Breast epithelium (tissue), 3 donors: Measurements from ENCODE around the gene LOXL3.

Experiments used
- POLR2A ChIP-seq: fragments of 450-650 bp; IDR thresholded peaks from one replicate; pipeline ENCODE4 v1.6.1; 2016; ENCODE audit warnings: antibody characterized with exemption, mild to moderate bottlenecking, moderate library complexity
- POLR2AphosphoS5 ChIP-seq, 3 donors: sonication (generic); formaldehyde crosslinking; IDR thresholded peaks; one replicate each; pipeline ENCODE4 v1.6.1; 2017; ENCODE audit warnings: antibody characterized with exemption in 3 of 3
- TF ChIP-seq, protein P1 (sequence below), 3 donors: fragments of 450-650 bp; IDR thresholded peaks; one replicate each; pipeline ENCODE4 v1.5.1; 2016 to 2017; ENCODE audit warnings: antibody characterized with exemption in 3 of 3, mild to moderate bottlenecking in 3 of 3, moderate library complexity in 3 of 3

DNA sequence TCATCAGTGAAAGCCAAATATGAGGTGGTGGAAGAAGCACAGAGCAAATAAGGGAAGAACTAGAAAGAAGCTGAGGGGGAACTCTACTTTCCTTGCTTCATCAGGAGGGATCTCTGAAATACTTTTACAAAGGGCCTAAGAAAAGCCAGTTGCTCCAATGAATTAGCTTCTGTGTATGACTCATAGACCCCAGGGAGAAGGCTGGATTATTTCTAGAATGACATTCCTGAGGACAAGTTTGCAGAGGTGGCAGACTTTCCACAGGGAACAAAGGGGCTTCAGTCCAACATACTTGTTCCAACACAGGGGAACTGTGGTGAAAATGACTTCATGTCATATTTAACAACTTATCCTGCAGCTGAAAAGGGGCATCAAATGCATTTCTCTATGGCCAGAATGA is 29.8 kb upstream of the LOXL3 start:
- TF ChIP-seq, protein P1, sequence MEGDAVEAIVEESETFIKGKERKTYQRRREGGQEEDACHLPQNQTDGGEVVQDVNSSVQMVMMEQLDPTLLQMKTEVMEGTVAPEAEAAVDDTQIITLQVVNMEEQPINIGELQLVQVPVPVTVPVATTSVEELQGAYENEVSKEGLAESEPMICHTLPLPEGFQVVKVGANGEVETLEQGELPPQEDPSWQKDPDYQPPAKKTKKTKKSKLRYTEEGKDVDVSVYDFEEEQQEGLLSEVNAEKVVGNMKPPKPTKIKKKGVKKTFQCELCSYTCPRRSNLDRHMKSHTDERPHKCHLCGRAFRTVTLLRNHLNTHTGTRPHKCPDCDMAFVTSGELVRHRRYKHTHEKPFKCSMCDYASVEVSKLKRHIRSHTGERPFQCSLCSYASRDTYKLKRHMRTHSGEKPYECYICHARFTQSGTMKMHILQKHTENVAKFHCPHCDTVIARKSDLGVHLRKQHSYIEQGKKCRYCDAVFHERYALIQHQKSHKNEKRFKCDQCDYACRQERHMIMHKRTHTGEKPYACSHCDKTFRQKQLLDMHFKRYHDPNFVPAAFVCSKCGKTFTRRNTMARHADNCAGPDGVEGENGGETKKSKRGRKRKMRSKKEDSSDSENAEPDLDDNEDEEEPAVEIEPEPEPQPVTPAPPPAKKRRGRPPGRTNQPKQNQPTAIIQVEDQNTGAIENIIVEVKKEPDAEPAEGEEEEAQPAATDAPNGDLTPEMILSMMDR (IDR thresholded peaks at IDR 0.05) = no peak
- no peak for TF ChIP-seq POLR2A
- TF ChIP-seq POLR2AphosphoS5 (IDR thresholded peaks at IDR 0.05) = no peak
